Measurements from ENCODE around the gene S1PR5.
"Not testable (repeated sequence)": the region's sequence is repeated elsewhere in the genome, so short reads cannot be mapped to it uniquely, and the experiment has no call there.

Gene S1PR5

GRCh38 chr19:10544753-10545251 lies 27.6 kb upstream of the S1PR5 start:
- no peak for DNase-seq (ENCODE audit: low read depth, low spot score)

- no peak for DNase-seq (ENCODE audit: low read depth, low spot score)
These were observed 27.1 kb upstream of the S1PR5 start for GRCh38 chr19:10544242-10544752.

GRCh38 chr19:10543420-10544241 lies 26.4 kb upstream of the S1PR5 start, which contains the start of gene ATG4D:
TSS of gene ATG4D (plus strand) at chr19:10543904. CDS start at chr19:10544091, 187 bp downstream.
- DNase-seq (ENCODE audit: low read depth, low spot score) = no peak

GRCh38 chr19:10543059-10543419 lies 25.8 kb upstream of the S1PR5 start:
- no peak for DNase-seq (ENCODE audit: low read depth, low spot score)

- not testable (repeated sequence) for DNase-seq (ENCODE audit: low read depth, low spot score)
These were observed 21.8 kb upstream of the S1PR5 start for GRCh38 chr19:10539016-10539415.

GRCh38 chr19:10538204-10538983 lies 21.1 kb upstream of the S1PR5 start:
- no peak for DNase-seq (ENCODE audit: low read depth, low spot score)

GRCh38 chr19:10537668-10538067 lies 20.4 kb upstream of the S1PR5 start:
- no peak for DNase-seq (ENCODE audit: low read depth, low spot score)

GRCh38 chr19:10535613-10536012 lies 18.4 kb upstream of the S1PR5 start:
- DNase-seq (ENCODE audit: low read depth, low spot score) = no peak

- no peak for DNase-seq (ENCODE audit: low read depth, low spot score)
These were observed 16.6 kb upstream of the S1PR5 start for GRCh38 chr19:10533646-10534386.

GRCh38 chr19:10532457-10532856 lies 15.2 kb upstream of the S1PR5 start:
- no peak for DNase-seq (ENCODE audit: low read depth, low spot score)

- not testable (repeated sequence) for DNase-seq (ENCODE audit: low read depth, low spot score)
These were observed 9.6 kb upstream of the S1PR5 start for GRCh38 chr19:10526887-10527286.

GRCh38 chr19:10525636-10526035 lies 8.4 kb upstream of the S1PR5 start:
- DNase-seq (ENCODE audit: low read depth, low spot score) = no peak

GRCh38 chr19:10523135-10523636 lies 5.9 kb upstream of the S1PR5 start:
- DNase-seq (ENCODE audit: low read depth, low spot score) = no peak

- no peak for DNase-seq (ENCODE audit: low read depth, low spot score)
These were observed 4.4 kb upstream of the S1PR5 start for GRCh38 chr19:10521461-10522171.

- DNase-seq (ENCODE audit: low read depth, low spot score) = no peak
These were observed 3.5 kb upstream of the S1PR5 start for GRCh38 chr19:10520652-10521318.

- DNase-seq (ENCODE audit: low read depth, low spot score) = no peak
These were observed 2.2 kb upstream of the S1PR5 start for GRCh38 chr19:10519421-10519820.

- no peak for DNase-seq (ENCODE audit: low read depth, low spot score)
These were observed 1.5 kb upstream of the S1PR5 start for GRCh38 chr19:10518444-10519361.

GRCh38 chr19:10517760-10518443 lies 655 bp upstream of the S1PR5 start:
- no peak for DNase-seq (ENCODE audit: low read depth, low spot score)

Measured in iPS DF 19.7 (cell line).